NB4 (cell line): ENCODE results near the gene GYPC.

Experiments used
- DNase-seq: peaks from one replicate; pipeline ENCODE4 v3.0.0; 2010; ENCODE audit warnings: low read depth
- H3K4me3 ChIP-seq: one replicate; pipeline ENCODE4 v1.5.1; 2011; ENCODE audit warnings: mild to moderate bottlenecking, low read depth, low read length, moderate library complexity
- CTCF ChIP-seq: IDR thresholded peaks from one replicate; pipeline ENCODE4 v1.5.1; 2012; ENCODE audit warnings: low read depth, low read length
- MAX ChIP-seq: IDR thresholded peaks from 2 replicates; pipeline ENCODE4 v1.6.1; 2011; ENCODE audit warnings: low read depth, low read length
- MYC ChIP-seq: IDR thresholded peaks from 2 replicates; pipeline ENCODE4 v1.6.1; 2011; ENCODE audit warnings: low read depth, low read length
- POLR2A ChIP-seq: IDR thresholded peaks from 2 replicates; pipeline ENCODE4 v1.6.1; 2011; ENCODE audit warnings: mild to moderate bottlenecking; ENCODE audit not compliant: insufficient read length; ENCODE audit errors: extremely low read depth

The GYPC gene

GRCh38 chr2:126722546-126722945, 66.6 kb downstream of the GYPC start:
- TF ChIP-seq MYC (no peak), MAX (no peak), CTCF (no peak), POLR2A (no peak)
- DNase-seq: no peak
- H3K4me3 ChIP-seq: no peak overlapping the region

- DNase-seq: no peak
- no peak overlapping the region for H3K4me3 ChIP-seq
- TF ChIP-seq MYC (no peak), MAX (no peak), CTCF (no peak), POLR2A (no peak)
Observed at GRCh38 chr2:126723281-126723815, 67.4 kb downstream of the GYPC start.

GRCh38 chr2:126725580-126725979, 69.6 kb downstream of the GYPC start:
- H3K4me3 ChIP-seq: no peak overlapping the region
- TF ChIP-seq MYC (no peak), POLR2A (no peak)
- no peak for DNase-seq

- no peak for TF ChIP-seq POLR2A
- no peak for TF ChIP-seq MYC
- TF ChIP-seq CTCF: no peak
- TF ChIP-seq MAX: no peak
- DNase-seq: no peak
- H3K4me3 ChIP-seq: no peak overlapping the region
Observed at GRCh38 chr2:126729896-126730295, 73.9 kb downstream of the GYPC start.

- H3K4me3 ChIP-seq: no peak overlapping the region
- TF ChIP-seq POLR2A (no peak), MAX (no peak), MYC (no peak), CTCF (no peak)
- DNase-seq: no peak
Observed at GRCh38 chr2:126730655-126731054, 74.7 kb downstream of the GYPC start.

GRCh38 chr2:126731353-126731752, 75.4 kb downstream of the GYPC start:
- TF ChIP-seq MYC (no peak), MAX (no peak), POLR2A (no peak), CTCF (no peak)
- no peak overlapping the region for H3K4me3 ChIP-seq
- no peak for DNase-seq
